ENCODE data around the gene ZMYM3.

Gene ZMYM3

GRCh38 chrX:71210816-71211215 is 43.1 kb downstream of the ZMYM3 start:
- no peak for DNase-seq

GRCh38 chrX:71199252-71200008 is 54.5 kb downstream of the ZMYM3 start:
- DNase-seq: no peak

GRCh38 chrX:71198066-71198465 is 55.9 kb downstream of the ZMYM3 start:
- no peak for DNase-seq

GRCh38 chrX:71195964-71196649 is 57.8 kb downstream of the ZMYM3 start:
- DNase-seq: no peak

GRCh38 chrX:71191248-71191647 is 62.7 kb downstream of the ZMYM3 start:
- no peak for DNase-seq
